Activated CD4-positive, alpha-beta memory T cell treated with anti-CD3 and anti-CD28 coated beads for 36 hours (primary cell): Measurements from ENCODE around the gene SINHCAF. TPM values are rescaled to one million over a fixed set of nuclear protein-coding genes. Genes with fewer than 3 reads are reported as not detected.
A peak's percentile ranks its signal among the peaks of the same experiment; 100 is the strongest.

Source experiments
- CTCF ChIA-PET: fragments of 350-600 bp; sonication (Branson Sonifier 250); formaldehyde crosslinking; loops from one replicate; lab custom pipeline; 2021; ENCODE audit warnings: antibody characterized with exemption, inconsistent platforms; lab: Charles Lee
- POLR2A ChIA-PET: fragments of 350-600 bp; sonication (Branson Sonifier 250); formaldehyde crosslinking; loops from one replicate; lab custom pipeline; 2021; ENCODE audit warnings: antibody characterized with exemption; lab: Charles Lee
- DNase-seq: peaks from one replicate; pipeline ENCODE4 v3.0.0-alpha.2; 2020
- H3K27ac Mint-ChIP-seq: one replicate; pipeline ENCODE4 v1.8.0; 2021; ENCODE audit warnings: mixed read lengths
- H3K27me3 Mint-ChIP-seq: one replicate; pipeline ENCODE4 v1.8.0; 2021; ENCODE audit warnings: mixed read lengths
- H3K36me3 Mint-ChIP-seq: one replicate; pipeline ENCODE4 v1.8.0; 2021; ENCODE audit warnings: mixed read lengths
- H3K4me1 Mint-ChIP-seq: one replicate; pipeline ENCODE4 v1.8.0; 2021; ENCODE audit warnings: low read depth, mixed read lengths
- H3K4me3 Mint-ChIP-seq: one replicate; pipeline ENCODE4 v1.8.0; 2021; ENCODE audit warnings: mild to moderate bottlenecking, mixed read lengths
- H3K9me3 Mint-ChIP-seq: one replicate; pipeline ENCODE4 v1.8.0; 2021; ENCODE audit warnings: mixed read lengths
- intact Hi-C: fragments of 100-400 bp; cut with micrococcal nuclease; formaldehyde crosslinking; loops from one replicate; pipeline ENCODE4 v1.15.1; 2023
- total RNA-seq, 2 experiments: library from RNA; stranded (reverse); gene quantifications; one replicate each; pipeline ENCODE4 v1.2.3, GENCODE V29; 2021

Gene SINHCAF
- total RNA-seq, 2 experiments from 2014 or later: 181 to 186 TPM

DNA sequence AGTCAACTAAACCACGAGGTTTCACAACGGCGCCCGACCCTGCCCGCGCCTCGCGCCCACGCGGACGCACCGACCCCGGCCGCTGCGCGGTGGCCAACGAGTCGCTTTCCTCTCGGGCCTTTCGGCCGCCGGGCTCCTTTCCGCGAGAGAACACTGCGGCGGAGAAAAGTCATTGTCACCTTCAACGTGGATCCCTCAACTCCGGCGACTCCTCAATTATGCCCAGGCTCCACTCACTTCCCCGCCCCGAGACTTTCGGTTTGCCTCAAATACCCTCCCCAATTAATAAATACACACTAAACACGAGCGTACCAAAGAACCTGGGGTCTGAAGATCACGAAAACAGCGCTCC, 450 bp downstream of the SINHCAF start:
- Mint-ChIP-seq H3K4me1 (peaks cover 29% of the 10 kb centered on the region), H3K36me3 (peaks cover 27% of the 10 kb centered on the region), H3K9me3 (no peaks in the 10 kb centered on the region), H3K27me3 (peaks cover 2% of the 10 kb centered on the region), H3K4me3 (peak overlapping the region; percentile 100), H3K27ac (peak overlapping the region; percentile 99)
- DNase-seq: peak; percentile 48
- intact Hi-C loops: loop anchor here (10.0 kb wide), 3 partner anchors 809 to 1941 kb away; partner anchors contain the start of genes DNM1L and ERGIC2
- CTCF ChIA-PET: interaction anchor here (0.7 to 1.0 kb wide), 2 partner anchors 11 to 327 kb away, joined by 3 to 5 read pairs; no protein-coding TSS in a partner anchor
- POLR2A ChIA-PET: interaction anchor here (1.0 kb wide), 2 partner anchors 39 to 1430 kb away, joined by 3 to 4 read pairs; partner anchors contain the start of gene YARS2

DNA sequence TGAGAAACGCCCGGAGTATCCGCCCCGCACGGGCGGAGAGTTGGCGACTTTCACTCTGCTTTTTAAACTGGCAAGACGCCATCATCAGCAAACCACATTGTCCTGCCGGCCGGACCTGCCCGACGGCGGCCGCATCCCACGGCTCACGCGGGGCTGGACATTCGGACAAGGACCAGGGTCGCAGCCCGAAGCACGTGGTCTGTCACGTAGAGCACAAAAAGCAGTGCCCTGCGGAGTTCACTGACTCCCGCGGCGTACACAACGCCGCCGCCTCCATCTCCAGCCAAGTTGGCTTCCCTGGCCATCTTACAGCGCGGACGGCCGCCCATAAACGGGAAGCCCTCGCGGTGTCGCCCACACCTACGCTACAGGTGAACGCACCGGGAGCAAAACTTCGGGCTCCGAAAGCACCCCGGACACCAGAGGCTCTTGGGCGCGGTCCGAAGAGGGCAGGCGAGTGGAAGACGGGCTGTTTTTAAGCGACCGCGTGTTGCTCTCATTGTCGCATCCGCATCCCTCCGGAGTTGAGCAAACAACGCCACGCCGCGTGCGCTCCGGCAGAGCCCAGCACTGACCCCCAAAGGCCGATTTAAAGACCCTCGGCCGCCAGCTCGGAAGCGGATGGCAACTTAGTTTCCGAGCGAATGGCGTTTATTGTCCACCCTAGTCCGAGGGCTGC, 966 bp downstream of the SINHCAF start:
- Mint-ChIP-seq H3K27ac (peak overlapping the region; percentile 99), H3K36me3 (peaks cover 27% of the 10 kb centered on the region), H3K4me3 (peak overlapping the region; percentile 100), H3K27me3 (peaks cover 2% of the 10 kb centered on the region), H3K4me1 (peaks cover 35% of the 10 kb centered on the region), H3K9me3 (no peaks in the 10 kb centered on the region)
- intact Hi-C loops: loop anchor here (5.0 to 10.0 kb wide), 6 partner anchors 253 to 1940 kb away; partner anchors contain the start of genes AMN1, DDX11, DNM1L and ERGIC2
- ChIA-PET POLR2A (no interaction called here), CTCF (no interaction called here)
- peak; percentile 58 for DNase-seq

DNA sequence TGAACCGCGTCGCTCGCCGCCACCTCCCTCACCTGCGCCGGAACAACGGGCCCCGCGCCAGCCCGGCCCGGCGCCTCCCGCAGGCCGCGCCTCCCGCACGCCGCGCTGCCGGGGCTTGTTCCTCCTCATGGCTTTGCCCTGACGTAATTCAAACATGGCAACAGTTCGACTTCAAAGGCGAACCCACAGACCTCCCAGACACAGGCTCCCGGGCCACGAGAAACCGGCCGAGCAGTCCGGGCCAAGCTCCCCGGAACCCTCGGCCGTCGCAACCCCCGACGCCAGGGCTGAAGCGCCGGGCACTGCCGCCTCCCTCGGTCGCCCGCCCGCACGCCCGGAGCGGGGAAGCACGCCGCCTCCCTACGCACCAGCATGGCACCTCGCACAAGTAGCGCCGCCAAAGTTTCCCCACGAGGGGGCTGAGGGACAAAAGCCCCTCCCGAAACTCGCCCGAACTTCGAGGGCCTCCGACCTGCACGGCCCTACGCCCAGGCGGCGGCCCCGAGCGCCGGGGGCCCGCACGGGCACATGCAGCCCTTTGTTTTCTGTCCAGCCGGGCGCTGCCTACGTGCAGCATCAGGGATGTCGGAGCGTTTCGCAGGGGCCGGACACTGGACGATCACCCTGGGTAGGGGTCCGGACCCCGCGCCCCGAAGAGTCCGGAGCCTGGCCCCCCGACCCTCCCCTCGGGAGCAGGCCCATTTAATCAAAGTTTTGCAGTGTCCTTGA, 1.7 kb downstream of the SINHCAF start:
- ChIA-PET POLR2A (no interaction called here), CTCF (no interaction called here)
- peak overlapping the region; percentile 100 for H3K4me3 Mint-ChIP-seq
- intact Hi-C loops: loop anchor here (5.0 to 10.0 kb wide), 6 partner anchors 252 to 1939 kb away; partner anchors contain the start of genes AMN1, DDX11, DNM1L and ERGIC2
- peaks cover 42% of the 10 kb centered on the region for H3K4me1 Mint-ChIP-seq
- no peaks in the 10 kb centered on the region for H3K9me3 Mint-ChIP-seq
- peak; percentile 78 for DNase-seq
- H3K27me3 Mint-ChIP-seq: peaks cover 2% of the 10 kb centered on the region
- H3K36me3 Mint-ChIP-seq: peaks cover 27% of the 10 kb centered on the region
- peak overlapping the region; percentile 99 for H3K27ac Mint-ChIP-seq

DNA sequence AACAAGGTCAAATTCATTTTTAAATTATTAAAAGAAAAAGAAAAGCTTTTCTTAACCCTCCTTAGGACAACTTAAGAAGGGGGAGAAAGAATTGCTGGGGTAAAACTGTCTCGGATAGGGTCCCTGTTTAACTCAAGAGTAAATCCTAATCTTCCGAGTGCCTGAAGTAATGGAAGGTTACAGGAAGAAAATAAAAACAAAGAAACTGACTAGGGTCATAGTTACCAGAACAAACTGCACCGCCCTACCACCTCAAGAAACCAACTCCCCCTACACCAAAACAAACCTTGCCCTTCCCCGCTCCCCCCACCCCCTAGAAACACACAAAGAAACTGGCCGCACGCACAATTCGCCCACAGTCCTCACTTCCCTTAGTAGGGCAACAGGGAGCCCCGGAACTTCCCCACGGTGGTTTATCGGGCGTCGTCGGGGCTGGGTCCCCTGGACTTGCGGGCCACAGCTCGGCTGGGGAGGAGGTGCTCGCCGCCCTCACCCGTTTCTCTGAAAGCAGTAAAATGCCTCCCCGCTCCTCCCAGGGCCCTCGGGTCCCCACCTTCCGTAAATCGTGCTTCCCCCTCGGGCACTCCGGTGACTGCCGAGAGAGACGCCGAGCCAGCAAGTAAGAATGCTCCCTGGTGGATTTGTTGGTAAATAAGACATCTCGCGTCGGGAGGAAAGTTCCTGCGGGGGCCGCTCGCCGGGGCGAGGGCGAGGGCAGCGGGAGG, 2.4 kb downstream of the SINHCAF start:
- Mint-ChIP-seq H3K4me1 (peaks cover 49% of the 10 kb centered on the region), H3K27ac (peak overlapping the region; percentile 99), H3K27me3 (peaks cover 2% of the 10 kb centered on the region), H3K36me3 (peaks cover 27% of the 10 kb centered on the region), H3K9me3 (no peaks in the 10 kb centered on the region), H3K4me3 (peak overlapping the region; percentile 100)
- peak; percentile 75 for DNase-seq
- ChIA-PET CTCF (interaction anchor here (0.9 to 1.3 kb wide), 2 partner anchors 51 to 336 kb away, joined by 4 to 5 read pairs; partner anchors contain the start of gene ETFBKMT), POLR2A (no interaction called here)
- intact Hi-C loops: loop anchor here (2.0 to 10.0 kb wide), 8 partner anchors 251 to 1939 kb away; partner anchors contain the start of genes AMN1, CAPRIN2, DDX11 and DNM1L

DNA sequence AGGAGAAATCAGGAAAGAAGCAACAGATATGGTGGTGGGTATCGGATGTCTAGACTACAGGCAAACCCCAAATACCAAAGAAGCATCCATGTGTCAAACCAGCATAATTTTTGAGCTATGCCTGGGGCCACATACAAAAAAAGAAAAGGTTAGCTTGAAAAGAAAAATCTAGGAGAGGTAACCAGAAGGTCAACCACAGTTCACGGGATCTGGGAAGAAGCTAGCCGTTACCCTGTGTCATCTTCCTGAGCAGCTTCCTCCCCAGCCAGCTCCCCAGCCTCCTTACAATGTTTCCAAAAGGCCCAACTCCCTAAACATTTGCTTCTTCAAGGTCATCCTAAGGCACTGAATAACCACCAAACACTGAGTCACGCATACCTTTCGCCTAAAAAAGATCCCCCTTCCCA, 3.1 kb downstream of the SINHCAF start:
- POLR2A ChIA-PET: interaction anchor here (0.8 to 1.4 kb wide), 2 partner anchors 9 to 50 kb away, joined by 3 read pairs; no protein-coding TSS in a partner anchor
- peak; percentile 14 for DNase-seq
- Mint-ChIP-seq H3K4me3 (peak overlapping the region; percentile 100), H3K9me3 (no peaks in the 10 kb centered on the region), H3K27me3 (peaks cover 2% of the 10 kb centered on the region), H3K36me3 (peaks cover 27% of the 10 kb centered on the region), H3K27ac (peak overlapping the region; percentile 99), H3K4me1 (peaks cover 56% of the 10 kb centered on the region)
- intact Hi-C loops: loop anchor here (2.0 to 10.0 kb wide), 8 partner anchors 251 to 1938 kb away; partner anchors contain the start of genes AMN1, CAPRIN2, DDX11 and DNM1L
- CTCF ChIA-PET: interaction anchor here (0.9 to 1.3 kb wide), 3 partner anchors 48 to 336 kb away, joined by 3 to 5 read pairs (median 4); partner anchors contain the start of gene ETFBKMT

DNA sequence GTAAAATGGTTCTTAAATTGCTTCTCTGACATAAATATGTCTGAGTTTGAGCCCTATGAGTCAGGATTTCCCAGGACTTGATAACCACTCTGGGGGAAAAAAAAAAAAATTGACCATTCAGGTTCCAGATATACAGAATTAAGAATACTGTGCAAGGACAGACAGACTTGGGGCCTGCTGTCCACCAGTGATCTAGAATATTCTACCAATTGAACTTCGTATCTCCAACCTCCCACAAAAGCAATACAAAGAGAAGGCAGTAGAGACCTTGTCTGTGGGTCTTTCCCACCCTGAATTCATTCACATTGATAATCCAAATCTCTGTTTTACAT, 4.1 kb downstream of the SINHCAF start:
- DNase-seq: no peak
- peaks cover 27% of the 10 kb centered on the region for H3K36me3 Mint-ChIP-seq
- peaks cover 60% of the 10 kb centered on the region for H3K4me1 Mint-ChIP-seq
- H3K4me3 Mint-ChIP-seq: peak overlapping the region; percentile 100
- intact Hi-C loops: loop anchor here (1.0 to 10.0 kb wide), 9 partner anchors 250 to 1937 kb away; partner anchors contain the start of genes AMN1, CAPRIN2, DDX11 and DNM1L
- ChIA-PET CTCF (interaction anchor here (1.0 to 1.3 kb wide), 2 partner anchors 47 to 50 kb away, joined by 3 to 4 read pairs; no protein-coding TSS in a partner anchor), POLR2A (interaction anchor here (0.8 to 1.4 kb wide), 2 partner anchors 8 to 49 kb away, joined by 3 read pairs; no protein-coding TSS in a partner anchor)
- H3K27me3 Mint-ChIP-seq: peaks cover 2% of the 10 kb centered on the region
- peak overlapping the region; percentile 99 for H3K27ac Mint-ChIP-seq
- no peaks in the 10 kb centered on the region for H3K9me3 Mint-ChIP-seq

DNA sequence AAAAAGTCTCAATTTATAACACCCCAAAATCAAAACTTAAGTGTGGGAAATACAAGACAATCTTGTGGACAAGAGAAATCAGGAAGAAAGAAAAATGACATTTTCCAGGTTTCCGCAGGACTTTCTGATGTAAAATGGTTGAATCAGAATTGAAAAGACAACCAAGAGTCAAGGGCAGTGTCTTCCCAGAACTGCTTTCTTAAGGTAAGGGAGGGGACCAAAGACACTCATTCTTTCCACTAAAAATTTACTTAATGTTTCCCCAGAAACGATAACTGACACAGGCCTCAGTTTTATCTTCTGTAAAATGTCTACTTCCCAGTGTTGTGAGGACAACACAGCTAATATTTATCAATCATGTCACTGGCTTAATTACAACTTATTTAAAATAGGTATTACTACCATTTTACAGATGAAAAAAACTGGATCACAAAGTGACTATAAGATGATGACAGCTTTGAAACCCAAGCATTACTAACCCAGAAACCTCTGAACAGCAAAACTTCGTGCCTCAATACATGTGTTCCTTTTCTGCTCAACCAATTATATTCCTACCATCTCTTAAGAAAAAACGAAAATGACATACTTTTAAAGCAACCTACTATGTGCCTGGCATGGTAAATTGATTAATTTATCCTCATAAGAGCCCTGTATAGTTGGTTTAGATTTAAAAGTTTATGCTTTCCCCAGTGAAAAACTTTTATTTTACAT, 4.6 kb downstream of the SINHCAF start:
- ChIA-PET CTCF (interaction anchor here (1.0 to 2.7 kb wide), 2 partner anchors 47 to 50 kb away, joined by 3 to 17 read pairs; no protein-coding TSS in a partner anchor), POLR2A (interaction anchor here (1.4 kb wide), 1 partner anchor 49 kb away, joined by 3 read pairs; no protein-coding TSS in a partner anchor)
- intact Hi-C loops: loop anchor here (1.0 to 10.0 kb wide), 7 partner anchors 249 to 1937 kb away; partner anchors contain the start of genes AMN1, DDX11, DNM1L and ERGIC2
- H3K36me3 Mint-ChIP-seq: peaks cover 27% of the 10 kb centered on the region
- H3K4me3 Mint-ChIP-seq: peak overlapping the region; percentile 100
- no peak for DNase-seq
- peaks cover 2% of the 10 kb centered on the region for H3K27me3 Mint-ChIP-seq
- H3K27ac Mint-ChIP-seq: peak overlapping the region; percentile 99
- peaks cover 59% of the 10 kb centered on the region for H3K4me1 Mint-ChIP-seq
- no peaks in the 10 kb centered on the region for H3K9me3 Mint-ChIP-seq

DNA sequence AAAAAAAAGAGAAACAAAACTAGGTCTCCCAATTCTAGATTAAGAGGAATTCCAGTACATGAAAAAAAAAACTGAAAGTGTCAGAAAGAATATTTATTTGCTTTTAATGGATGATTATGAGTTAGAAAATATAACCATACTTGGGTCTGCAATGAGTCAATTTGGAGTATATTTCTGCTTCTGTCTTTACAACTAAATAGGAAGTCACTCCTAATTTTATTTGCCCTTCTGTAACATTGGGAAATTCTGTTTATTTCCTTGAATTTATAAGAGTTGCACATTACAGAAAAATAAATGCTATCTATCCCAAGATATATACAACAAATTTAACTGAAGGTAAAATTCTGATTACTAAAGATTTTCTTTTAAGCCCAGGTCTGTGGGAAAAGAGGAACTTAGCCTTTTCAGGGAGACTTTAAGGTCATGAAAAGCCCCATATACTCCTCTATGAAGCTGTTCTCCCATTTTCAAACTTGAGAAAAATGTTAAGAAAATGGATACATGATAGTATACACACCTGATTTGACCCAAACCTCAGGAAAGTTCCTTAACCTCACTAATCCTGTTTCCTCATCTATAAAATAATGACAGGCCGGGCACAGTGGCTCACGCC, 7.2 kb downstream of the SINHCAF start:
- Mint-ChIP-seq H3K4me1 (peaks cover 74% of the 10 kb centered on the region), H3K27me3 (no peaks in the 10 kb centered on the region), H3K27ac (peak overlapping the region; percentile 99), H3K4me3 (peak overlapping the region; percentile 79), H3K9me3 (no peaks in the 10 kb centered on the region), H3K36me3 (peaks cover 25% of the 10 kb centered on the region)
- intact Hi-C loops: loop anchor here (5.0 kb wide), 1 partner anchor 429 kb away; no protein-coding TSS in a partner anchor
- ChIA-PET POLR2A (no interaction called here), CTCF (interaction anchor here (2.7 kb wide), 1 partner anchor 47 kb away, joined by 17 read pairs; no protein-coding TSS in a partner anchor)
- no peak for DNase-seq

DNA sequence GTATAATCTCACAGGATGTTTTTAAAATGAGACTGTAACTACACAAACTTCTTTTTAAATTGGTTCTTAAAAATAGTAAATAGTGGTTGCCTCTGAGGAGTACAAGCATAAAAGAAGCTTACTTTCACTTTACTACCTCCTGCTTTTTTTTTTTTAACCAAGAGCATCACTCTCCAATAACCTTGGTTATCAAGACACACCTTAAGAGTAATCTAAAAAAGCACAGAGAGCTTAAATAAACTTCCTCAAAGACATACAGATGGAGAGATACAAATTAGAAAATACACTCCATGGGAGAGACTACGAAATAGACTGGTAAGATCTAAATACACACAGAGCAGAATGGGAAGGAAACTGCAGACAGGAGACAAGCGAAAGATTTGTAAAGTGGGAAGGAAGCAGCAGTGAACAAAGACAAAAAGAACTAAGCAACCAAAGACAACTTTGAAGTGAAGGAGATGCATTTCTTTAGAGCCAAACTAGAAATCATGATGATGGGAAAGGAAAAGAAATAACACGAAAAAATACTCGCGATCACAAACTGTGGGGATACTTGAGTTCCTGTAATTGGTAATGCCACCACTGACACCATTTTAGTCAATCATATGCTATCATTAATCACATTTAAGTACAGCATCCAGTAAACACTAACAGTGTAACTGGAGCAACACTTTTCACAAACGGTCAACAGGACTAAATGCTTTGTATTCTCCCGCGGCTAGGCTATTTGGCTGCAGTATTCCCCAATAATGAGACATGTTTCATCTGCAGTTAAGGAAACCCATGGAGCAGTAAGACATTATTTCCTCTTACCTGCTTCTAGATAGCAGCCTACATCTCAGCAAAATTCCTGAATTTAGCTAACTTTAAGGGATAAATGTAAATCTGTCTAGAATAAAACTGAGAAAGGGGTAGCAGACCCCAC, 8.2 kb downstream of the SINHCAF start:
- H3K27ac Mint-ChIP-seq: peak overlapping the region; percentile 99
- intact Hi-C loops: loop anchor here (1.0 to 5.0 kb wide), 2 partner anchors 9 to 430 kb away; partner anchors contain the start of gene SINHCAF
- H3K36me3 Mint-ChIP-seq: peaks cover 22% of the 10 kb centered on the region
- no peaks in the 10 kb centered on the region for H3K27me3 Mint-ChIP-seq
- no peaks in the 10 kb centered on the region for H3K9me3 Mint-ChIP-seq
- H3K4me3 Mint-ChIP-seq: peak overlapping the region; percentile 79
- H3K4me1 Mint-ChIP-seq: peaks cover 75% of the 10 kb centered on the region
- ChIA-PET CTCF (interaction anchor here (0.6 to 2.7 kb wide), 2 partner anchors 46 to 730 kb away, joined by 4 to 10 read pairs; no protein-coding TSS in a partner anchor), POLR2A (interaction anchor here (1.9 kb wide), 1 partner anchor 9 kb away, joined by 9 read pairs; the partner anchor contains the start of gene SINHCAF)
- no peak for DNase-seq
